GM18511 (cell line): Measurements from ENCODE around the gene PRRT1.
"Not testable (repeated sequence)": the region's sequence is repeated elsewhere in the genome, so short reads cannot be mapped to it uniquely, and the experiment has no call there.

Experiments
- ATAC-seq: cut with Tn5 transposase; IDR thresholded peaks from one replicate; pipeline ENCODE4 v1.9.1; 2021; ENCODE audit warnings: mild to moderate bottlenecking, moderate library complexity; ENCODE audit not compliant: unreplicated experiment

The PRRT1 gene

GRCh38 chr6:32105433-32105832 is 46.3 kb downstream of the PRRT1 start:
- ATAC-seq: no peak

- ATAC-seq: no peak
Observed at GRCh38 chr6:32102255-32102654, 49.5 kb downstream of the PRRT1 start.

- ATAC-seq: not testable (repeated sequence)
Observed at GRCh38 chr6:32100251-32100650, 51.5 kb downstream of the PRRT1 start.
